Effector CD8-positive, alpha-beta T cell (primary cell): ENCODE data around the gene SLC49A4.
"Not testable (repeated sequence)": the region's sequence is repeated elsewhere in the genome, so short reads cannot be mapped to it uniquely, and the experiment has no call there.

Experiments used
- DNase-seq: peaks from one replicate; lab custom pipeline; 2025; lab: John Stamatoyannopoulos, UW
- total RNA-seq, 4 experiments: gene quantifications; one replicate each; lab custom pipeline; 2026; lab: John Stamatoyannopoulos, UW

The SLC49A4 gene, protein sequence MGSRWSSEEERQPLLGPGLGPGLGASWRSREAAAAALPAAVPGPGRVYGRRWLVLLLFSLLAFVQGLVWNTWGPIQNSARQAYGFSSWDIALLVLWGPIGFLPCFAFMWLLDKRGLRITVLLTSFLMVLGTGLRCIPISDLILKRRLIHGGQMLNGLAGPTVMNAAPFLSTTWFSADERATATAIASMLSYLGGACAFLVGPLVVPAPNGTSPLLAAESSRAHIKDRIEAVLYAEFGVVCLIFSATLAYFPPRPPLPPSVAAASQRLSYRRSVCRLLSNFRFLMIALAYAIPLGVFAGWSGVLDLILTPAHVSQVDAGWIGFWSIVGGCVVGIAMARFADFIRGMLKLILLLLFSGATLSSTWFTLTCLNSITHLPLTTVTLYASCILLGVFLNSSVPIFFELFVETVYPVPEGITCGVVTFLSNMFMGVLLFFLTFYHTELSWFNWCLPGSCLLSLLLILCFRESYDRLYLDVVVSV
- total RNA-seq, result 7.4 to 11.6 (median 8.7) reads per million in 4 experiments

DNA sequence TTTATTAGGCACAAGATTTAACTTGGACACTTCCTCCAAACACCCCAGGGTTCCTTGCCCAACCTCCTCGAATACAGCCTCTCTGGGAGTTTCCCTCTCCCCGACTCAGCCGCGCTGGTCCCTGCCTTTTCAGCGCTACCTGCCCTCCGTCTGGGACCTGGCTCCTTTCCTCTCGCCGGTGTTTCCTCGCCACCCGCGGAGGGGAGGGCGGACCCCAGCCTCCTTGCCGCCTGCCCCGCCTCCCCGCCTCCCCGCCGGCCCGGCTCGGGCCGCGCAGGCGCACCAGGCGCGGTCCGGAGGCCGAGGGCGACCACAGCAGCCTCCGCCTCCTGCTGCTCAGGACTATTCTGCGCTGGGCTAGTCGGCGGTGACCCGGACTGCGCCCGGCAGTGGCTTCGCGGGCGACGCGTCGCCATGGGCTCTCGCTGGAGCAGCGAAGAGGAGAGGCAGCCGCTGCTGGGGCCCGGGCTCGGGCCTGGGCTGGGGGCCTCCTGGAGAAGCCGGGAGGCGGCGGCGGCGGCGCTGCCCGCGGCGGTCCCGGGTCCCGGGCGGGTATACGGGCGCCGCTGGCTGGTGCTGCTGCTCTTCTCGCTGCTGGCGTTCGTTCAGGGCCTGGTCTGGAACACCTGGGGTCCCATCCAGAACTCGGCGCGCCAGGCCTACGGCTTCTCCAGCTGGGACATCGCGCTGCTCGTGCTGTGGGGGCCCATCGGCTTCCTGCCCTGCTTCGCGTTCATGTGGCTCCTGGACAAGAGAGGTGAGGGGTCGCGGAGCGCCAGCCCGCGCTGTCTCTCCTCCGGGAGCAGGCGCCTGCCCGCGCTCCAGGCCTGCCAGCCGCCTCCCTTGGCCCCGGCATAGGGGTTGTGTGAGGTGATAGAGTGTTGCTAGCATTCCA lies at the start of gene SLC49A4:
TSS of gene SLC49A4 (plus strand) at position 291 of the 895 bp plus-strand sequence. CDS start at position 415, 124 bp downstream.
- no peak for DNase-seq

DNA sequence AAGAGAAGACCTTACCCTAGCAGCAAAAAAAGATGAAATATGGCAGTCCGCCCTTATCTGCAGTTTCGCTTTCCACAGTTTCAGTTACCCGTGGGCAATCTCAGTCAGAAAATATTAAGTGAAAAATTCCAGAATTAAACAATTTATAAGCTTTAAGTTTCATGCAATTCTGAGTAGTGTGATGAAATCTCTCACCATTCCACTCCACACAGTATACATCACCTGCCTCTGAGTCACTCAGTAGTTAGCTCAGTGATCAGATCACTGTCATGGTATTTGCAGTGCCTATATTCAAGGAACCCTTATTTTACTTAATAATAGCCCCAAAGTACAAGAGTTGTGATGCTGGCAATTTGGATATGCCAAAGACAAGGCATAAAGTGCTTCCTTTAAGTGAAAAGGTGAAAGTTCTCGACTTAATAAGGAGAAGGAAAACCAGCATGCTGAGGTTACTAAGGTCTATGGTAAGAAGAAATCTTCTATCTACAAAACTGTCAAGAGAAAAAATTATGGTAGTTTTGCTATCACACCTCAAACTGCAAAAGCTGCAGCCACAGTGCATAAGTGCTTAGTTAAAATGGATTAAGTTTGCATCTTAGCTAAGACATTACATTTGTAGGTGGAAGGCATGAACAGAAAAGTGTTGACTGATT lies 49.4 kb upstream of the SLC49A4 start:
- no peak for DNase-seq

DNA sequence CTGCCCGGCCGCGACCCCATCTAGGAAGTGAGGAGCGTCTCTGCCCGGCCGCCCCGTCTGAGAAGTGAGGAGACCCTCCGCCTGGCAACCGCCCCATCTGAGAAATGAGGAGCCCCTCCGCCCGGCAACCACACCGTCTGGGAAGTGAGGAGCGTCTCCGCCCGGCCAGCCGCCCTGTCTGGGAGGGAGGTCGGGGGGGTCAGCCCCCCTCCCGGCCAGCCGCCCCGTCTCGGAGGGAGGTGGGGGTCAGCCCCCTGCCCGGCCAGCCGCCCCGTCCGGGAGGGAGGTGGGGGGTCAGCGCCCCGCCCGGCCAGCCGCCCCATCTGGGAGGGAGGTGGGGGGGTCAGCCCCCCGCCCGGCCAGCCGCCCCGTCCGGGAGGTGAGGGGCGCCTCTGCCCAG lies 47.6 kb upstream of the SLC49A4 start:
- DNase-seq, result not testable (repeated sequence)

DNA sequence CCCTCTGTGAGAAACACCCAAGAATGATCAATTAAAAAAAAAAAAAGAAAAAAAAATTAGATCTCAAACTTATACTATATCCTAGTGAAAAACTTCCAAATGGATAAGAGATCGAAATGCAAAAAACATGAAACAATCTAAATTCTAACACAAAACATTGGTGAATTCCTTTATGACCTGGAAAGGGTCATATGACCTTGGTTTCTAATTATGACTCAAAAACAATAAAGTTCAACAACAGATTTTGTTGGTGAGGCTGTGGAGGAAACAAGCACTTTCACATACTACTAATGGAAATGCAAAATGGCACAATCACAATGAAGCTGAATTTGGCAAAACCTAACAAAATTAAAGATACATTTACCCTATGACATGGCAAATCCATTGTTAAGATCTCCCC lies 46.5 kb upstream of the SLC49A4 start:
- no peak for DNase-seq

DNA sequence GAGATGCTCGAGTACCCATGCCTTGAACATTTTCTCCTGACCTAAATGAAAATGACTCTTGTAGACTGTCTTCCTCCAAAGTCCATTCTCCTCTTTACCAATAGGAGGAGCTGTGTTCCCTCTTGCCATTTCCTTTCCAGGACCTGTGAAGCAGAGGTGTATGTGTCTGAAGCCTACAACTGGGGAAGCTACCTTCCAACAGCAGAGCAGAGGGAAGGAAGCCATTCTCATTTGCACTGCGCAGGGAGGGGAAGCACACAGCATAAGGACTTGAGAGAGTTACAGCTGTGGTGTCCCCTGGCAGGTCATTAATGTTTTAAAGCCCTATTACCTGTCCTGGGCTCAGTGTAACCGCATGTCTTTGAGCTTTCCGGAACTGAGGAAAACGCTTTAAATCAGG lies 39.9 kb upstream of the SLC49A4 start:
- DNase-seq, result no peak

DNA sequence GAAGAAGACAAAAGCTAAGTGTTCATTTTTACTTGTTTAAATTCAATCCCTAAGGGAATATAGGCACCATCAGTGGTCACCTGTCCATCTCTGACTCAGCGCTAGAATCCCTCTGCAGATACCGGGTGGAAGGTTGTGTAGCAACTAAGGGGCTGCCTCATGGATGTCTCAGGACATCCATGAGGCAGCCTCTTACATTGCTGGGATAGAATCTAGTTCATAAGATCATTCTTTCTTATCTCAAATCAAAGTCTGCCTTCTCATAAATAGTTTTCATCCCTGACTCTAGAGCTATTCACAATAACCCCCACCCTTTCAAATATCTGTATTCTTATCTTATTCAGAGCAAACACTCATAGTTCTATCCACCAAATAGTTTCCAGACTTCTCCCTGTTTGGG lies 39.4 kb upstream of the SLC49A4 start:
- no peak for DNase-seq

DNA sequence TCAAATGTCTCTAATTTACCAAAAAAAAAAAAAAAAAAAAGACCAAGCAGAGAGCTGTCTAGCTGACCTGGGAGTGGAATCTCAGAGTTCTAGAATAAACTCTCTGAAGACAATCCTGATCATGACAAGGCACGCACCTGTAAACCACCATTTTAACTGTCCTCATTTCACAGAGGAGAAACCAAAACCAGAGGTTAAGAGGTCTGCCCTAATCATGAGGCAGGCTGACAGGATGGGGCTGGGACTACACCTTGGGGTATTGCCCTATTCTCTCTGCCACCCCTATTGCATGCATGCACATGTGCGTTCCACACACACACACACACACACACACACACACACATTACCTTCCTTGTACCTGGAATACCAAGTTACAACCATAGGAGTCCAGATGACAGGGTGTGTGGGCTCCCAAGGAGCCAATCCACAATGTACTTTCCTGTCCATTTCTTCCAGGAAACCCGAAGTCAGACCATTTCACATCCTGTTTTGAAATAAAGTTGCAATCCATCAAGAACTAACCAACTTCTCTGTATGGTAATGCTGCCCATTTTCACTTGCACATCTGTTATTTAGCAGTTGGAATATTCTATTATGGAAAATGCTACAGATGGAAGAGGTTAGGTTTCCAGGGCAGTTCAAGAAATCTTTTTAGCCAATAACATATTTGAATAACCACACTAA lies 35.9 kb upstream of the SLC49A4 start:
- no peak for DNase-seq

DNA sequence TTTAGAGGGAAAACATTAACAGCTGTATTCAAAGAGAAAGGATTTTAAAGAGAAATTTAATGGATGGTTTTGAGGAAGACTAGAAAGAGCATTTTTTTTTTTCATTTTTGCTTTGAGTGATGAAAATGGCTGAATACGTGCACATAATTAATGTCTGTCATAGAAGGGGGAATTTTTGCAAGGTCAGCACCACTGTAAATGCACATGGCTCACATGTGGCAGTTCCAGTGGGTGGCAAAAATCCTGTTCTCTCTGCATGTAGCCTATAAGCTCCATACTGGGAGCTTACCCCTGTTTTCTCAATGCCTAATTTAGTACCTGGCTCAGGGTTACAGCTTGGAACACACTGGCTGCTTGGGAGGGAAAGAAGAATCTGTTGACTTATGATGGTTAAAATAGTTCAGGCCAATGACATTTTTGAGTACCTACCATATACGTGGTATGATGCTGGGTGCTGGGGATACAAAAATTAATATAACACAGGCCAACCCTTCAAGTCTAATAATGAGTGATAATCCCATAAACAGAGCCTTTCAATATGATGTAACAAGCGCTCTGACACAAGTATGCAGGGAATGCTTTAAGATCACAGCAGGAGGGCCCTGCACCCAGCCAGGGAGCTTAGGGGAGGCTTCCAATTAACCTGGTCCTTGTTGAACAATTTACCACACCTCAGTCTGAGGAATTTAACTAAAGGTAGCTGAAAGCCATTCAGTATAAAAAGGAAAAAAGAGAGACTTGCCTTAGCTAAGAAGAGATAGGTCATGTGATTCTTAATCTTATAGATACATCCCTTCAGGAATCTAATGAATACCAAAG lies 34.2 kb upstream of the SLC49A4 start:
- DNase-seq, result no peak

DNA sequence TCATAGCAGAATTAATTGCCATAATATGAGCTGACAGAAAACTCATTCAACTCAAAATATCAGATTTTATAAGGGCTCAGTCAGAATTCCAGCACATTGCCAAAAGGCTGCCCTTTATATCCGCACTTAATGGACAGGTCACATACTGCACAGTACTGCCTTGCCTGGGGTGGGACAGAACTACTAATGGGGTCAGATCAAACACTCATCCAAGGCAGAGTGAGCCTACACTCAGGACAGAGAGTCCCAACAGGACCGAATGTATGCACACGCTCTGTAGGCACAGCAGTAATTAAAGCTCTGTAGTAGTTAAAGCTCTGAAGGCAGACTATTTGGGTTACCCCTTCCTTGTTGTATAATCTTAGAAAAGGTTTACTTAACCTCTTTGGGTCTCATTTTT lies 28.4 kb upstream of the SLC49A4 start:
- no peak for DNase-seq

DNA sequence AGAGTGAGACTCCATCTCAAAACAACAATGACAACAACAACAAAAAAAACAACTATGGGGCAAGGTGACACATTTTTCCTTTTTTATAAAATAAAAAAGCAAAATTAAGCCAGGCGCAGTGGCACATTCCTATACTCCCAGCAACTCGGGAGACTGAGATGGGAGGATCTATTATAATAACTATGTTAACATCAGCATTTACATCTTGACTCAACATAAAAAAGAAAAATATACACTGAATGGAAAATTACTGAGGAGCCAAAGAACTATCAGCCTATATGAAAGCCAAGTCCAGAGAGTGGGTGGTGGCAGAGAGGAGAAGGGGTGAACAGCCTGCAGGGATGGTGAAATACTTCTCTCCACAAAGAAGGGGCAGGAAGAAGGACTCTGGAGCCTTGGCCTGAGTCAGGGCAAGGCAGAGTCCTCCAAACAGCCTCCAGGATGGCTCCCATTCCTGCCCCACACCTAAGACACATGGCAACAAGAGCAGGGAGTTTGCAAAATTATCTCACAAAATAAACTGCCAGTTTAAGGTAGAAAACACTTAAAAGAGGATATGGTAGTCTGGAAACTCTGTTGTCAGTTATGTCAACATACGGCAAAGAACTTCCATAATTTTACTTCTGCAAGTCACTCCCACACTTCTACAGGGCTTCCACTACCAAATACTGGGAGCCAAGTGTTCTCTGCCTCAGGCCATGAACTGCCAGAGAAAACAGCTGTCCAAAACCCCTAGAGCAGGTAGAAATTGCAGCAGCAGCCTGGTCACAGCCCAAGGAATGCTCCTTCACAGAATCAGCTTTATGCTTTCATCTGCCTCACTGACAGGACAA lies 27.1 kb upstream of the SLC49A4 start:
- no peak for DNase-seq

DNA sequence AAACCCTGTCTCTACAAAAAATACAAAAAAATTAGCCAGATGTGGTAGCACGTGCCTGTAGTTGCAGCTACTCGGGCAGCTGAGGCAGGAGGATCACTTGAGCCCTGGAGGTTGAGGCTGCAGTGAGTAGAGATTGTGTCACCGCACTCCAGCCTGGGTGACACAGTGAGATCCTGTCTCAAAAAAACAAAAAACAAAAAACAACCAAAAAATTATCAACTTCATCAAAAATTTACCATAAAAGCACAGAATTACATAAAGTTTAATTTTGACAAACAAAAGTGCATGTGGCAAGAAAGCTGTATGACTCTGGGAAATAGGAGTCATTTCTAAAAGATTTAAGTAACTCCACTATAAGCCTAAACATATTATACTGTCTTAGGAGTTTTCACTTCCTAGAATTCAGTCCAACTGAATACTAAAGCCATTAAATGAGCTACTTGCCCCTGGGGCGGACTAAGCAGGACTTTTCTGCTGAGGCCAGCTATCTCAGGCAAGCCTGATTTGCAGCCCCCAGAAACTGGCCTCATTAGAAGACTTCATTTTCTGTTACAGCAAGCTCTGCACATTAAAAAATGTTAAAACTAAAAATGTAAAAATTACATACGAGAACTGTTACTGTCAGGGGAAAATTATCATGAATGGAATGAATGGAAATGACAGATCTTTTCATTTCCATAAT lies 24.2 kb upstream of the SLC49A4 start:
- DNase-seq, result no peak

DNA sequence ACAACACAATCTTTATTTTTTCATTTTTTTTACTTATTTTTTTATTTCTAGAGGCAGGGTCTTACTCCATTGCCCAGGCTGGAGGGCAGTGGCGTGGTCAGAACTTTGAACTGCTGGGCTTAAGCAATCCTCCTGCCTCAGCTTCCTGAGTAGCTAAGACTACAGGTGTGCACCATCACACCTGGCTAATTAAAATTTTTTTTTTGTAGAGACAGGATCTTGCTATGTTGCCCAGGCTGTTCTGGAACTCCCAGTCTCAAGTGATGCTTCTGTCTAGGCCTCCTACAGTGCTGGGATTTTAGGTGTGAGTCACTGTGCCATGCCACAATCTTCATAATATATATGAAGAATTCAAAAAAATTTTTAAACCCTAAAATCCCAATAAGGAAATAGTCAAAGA lies 22.0 kb upstream of the SLC49A4 start:
- no peak for DNase-seq

DNA sequence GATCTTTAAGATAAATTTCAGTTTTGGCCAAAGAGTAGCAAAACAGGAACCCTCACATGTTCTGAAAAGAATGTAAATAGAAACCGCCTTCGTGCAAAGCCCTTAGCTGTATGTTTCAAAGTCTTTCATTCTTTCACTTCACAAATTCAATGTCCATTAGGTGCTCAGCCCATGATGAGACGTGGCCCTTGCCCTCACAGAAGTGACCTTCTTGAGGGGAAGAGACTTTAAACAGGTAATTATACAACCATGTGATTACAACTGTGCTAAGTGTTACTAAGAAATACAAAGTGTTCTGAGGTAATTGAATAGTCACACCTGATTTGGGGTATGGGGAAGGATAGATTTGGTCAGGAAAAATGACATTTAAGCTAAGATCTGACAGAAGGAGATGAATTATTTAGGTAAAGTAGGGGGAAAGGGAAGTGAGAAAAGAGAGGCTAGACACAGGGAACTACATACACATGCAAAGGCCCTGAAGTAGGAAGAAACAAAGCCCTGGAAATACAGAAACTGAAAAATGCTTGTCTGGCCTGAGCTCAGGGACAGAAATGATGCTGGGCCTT lies 20.8 kb upstream of the SLC49A4 start:
- DNase-seq, result no peak

DNA sequence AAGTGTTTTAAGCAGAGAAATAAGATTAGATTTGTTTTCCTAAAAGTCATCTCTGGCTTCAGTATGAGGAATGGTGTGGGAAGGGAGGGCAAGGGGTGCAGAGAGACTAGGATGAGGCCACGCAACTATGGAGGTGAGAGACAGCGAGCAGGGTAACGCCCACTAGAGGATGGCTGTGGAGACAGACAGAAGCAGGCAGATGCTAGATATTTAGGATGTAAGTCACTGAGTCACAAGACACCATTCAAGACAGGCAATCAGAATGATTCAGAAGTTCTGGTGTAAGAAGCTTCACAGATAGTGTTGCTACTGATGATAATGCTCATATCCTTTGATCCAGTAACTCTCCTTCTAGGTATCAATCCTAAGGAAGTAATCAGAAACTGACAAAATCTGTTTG lies 20.3 kb upstream of the SLC49A4 start:
- DNase-seq, result no peak

DNA sequence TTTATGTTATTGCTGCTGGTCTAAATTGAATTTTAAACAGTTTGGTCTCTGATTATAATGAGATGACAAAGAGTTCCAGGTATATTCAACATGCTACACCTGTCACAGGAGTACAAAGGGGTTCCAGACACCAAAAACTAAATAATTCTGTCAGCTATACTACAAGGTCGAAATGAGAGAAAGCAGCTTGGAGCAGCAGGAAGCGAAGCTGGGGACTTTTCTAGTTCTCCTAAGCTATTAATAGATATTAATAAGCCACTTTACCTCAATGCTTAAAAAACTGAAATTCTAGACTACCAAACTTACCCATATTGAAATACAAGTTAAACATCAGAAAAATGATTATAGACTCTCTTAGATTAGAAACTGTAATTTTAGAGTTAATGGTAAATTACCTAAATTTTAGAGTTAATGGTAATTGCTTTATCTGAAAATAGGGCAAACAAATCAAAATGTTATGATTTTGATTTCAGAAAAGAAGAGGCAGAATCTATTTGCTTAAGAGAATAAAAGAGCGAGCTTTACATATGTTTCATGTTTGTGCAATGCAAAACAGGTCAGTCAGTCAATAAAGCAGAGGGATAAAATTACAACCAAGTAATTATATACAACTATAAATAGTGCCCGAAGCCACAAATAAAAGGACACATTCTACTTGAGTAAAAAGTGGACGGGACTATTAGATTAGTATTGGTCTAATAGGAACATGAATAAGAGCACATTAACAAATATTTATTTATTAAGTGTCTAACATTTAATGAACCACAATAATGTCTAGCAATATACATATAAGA lies 18.0 kb upstream of the SLC49A4 start:
- DNase-seq, result no peak

DNA sequence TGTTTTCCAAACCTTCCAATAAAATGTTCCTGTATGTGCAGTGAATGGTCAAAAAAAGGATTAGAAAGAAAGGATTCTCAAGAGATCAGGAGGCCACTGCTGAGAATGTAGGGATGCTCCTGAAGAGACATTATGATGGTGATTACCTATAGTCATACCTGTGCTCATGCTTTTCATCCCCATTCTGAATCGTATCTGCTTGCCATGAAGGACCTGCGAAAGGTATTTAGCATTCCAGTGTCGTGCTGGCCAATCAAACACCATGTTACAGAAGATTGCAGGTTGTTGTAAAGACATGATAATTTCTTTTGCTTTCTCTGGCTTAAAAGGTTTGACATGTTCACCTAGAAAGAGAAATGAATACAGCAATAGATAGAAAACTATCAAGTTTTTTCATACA lies 17.3 kb upstream of the SLC49A4 start:
- DNase-seq, result no peak

DNA sequence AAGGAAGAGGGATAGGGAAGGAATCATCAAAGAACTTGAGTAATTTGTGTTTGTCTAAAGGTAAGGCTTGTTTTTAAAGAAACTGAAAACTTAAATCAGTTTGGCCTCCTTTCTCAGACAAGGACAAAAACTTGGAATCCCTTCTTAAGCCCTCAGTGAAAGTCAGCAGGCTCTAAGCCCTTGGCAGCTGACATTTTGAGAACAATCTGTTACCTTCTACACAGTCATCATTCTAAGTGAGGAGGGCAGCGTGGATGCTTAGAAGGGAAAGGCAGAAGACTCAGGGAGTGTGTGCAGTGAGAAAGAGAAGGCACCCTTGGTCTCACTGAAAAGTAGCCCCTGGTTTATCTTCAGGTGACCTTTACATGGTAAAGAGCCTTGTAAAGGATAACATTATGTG lies 12.1 kb upstream of the SLC49A4 start:
- DNase-seq, result no peak

DNA sequence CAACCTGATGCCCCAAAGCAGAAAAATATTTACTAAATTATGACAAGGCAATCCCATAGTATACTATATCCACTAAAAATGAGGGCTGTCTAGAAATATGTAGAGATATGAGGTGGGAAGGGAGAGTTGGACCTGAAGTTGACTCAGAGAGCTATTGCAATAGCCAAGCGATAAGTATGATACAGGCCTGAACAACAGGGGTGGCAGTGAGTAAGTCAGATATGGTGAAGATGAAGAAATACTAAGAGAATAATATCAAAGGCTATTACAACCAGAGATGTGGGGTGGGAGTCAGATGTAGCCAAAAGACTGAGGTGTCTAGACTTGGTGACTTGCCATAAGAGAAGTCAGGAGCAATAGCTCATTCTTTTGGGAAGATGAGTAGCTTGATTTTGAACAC lies 10.4 kb upstream of the SLC49A4 start:
- no peak for DNase-seq
